Calu3 (cell line): ENCODE results near the gene L3MBTL3. TPM values are rescaled to one million over a fixed set of nuclear protein-coding genes. Genes with fewer than 3 reads are reported as not detected.

Source experiments
- BruUV-seq: library from RNA; stranded (reverse); fragments of 400-500 nt; replicated peaks from 2 replicates; lab custom pipeline; 2021; lab: Mats Ljungman, UMichigan
- CTCF ChIA-PET: fragments of 300-600 bp; sonication (Branson Sonifier 250); formaldehyde crosslinking; loops from one replicate; lab custom pipeline; 2022; ENCODE audit warnings: antibody characterized with exemption; lab: Charles Lee
- DNase-seq: peaks from one replicate; pipeline ENCODE4 v3.0.0; 2022
- H3K27ac Mint-ChIP-seq: one replicate; pipeline ENCODE4 v1.8.0; 2022; ENCODE audit warnings: mixed read lengths; ENCODE audit not compliant: unreplicated experiment
- H3K27me3 Mint-ChIP-seq: one replicate; pipeline ENCODE4 v1.8.0; 2022; ENCODE audit warnings: mixed read lengths; ENCODE audit not compliant: unreplicated experiment
- H3K36me3 Mint-ChIP-seq: one replicate; pipeline ENCODE4 v1.8.0; 2022; ENCODE audit warnings: mild to moderate bottlenecking, moderate library complexity, mixed read lengths; ENCODE audit not compliant: insufficient read depth, unreplicated experiment
- H3K4me1 Mint-ChIP-seq: one replicate; pipeline ENCODE4 v1.8.0; 2022; ENCODE audit warnings: mild to moderate bottlenecking, low read depth, mixed read lengths; ENCODE audit not compliant: unreplicated experiment
- H3K4me3 Mint-ChIP-seq: one replicate; pipeline ENCODE4 v1.8.0; 2022; ENCODE audit warnings: mild to moderate bottlenecking, low read depth, moderate library complexity, mixed read lengths; ENCODE audit not compliant: unreplicated experiment
- H3K9me3 Mint-ChIP-seq: one replicate; pipeline ENCODE4 v1.8.0; 2022; ENCODE audit warnings: low read depth, mixed read lengths; ENCODE audit not compliant: unreplicated experiment
- intact Hi-C: fragments of 100-400 bp; cut with micrococcal nuclease; formaldehyde crosslinking; loops from one replicate; pipeline ENCODE4 v1.10.0; 2022; ENCODE audit not compliant: unreplicated experiment
- total RNA-seq: library from RNA; stranded (reverse); gene quantifications from 2 replicates; pipeline ENCODE4 v1.2.3, GENCODE V29; 2022
- TF ChIP-seq, protein P1 (sequence below): fragments of 200-600 bp; IDR thresholded peaks from one replicate; pipeline ENCODE4 v1.8.0; 2022; ENCODE audit warnings: antibody characterized with exemption; ENCODE audit not compliant: unreplicated experiment

Gene L3MBTL3
- total RNA-seq, 1 experiment from 2014 or later: 9.6 TPM

DNA sequence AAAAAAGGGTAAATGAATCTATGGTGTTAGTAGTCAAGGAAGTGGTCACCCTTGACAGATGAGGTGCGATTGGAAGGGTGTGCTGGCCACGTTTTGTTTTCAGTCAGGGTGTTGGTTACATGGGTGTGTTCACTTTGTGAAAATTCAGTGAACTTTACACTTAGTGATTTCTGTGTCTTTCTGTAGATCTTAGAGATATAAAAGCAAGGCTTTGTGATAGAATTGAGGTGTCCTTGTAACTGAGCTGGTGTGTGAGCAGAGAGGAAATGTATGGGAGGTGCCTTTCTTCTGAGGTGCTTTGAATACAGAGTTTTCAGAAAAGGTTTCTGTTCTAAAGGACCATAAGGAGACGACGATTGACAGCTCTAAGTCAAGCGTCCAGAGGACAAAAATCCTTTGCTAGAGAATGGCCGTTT lies 113.9 kb downstream of the L3MBTL3 start:
- peaks cover 3% of the 10 kb centered on the region for H3K9me3 Mint-ChIP-seq
- DNase-seq: no peak
- H3K27me3 Mint-ChIP-seq: no peaks in the 10 kb centered on the region
- no peaks in the 10 kb centered on the region for H3K36me3 Mint-ChIP-seq
- no peak overlapping the region for H3K27ac Mint-ChIP-seq
- TF ChIP-seq, protein P1, sequence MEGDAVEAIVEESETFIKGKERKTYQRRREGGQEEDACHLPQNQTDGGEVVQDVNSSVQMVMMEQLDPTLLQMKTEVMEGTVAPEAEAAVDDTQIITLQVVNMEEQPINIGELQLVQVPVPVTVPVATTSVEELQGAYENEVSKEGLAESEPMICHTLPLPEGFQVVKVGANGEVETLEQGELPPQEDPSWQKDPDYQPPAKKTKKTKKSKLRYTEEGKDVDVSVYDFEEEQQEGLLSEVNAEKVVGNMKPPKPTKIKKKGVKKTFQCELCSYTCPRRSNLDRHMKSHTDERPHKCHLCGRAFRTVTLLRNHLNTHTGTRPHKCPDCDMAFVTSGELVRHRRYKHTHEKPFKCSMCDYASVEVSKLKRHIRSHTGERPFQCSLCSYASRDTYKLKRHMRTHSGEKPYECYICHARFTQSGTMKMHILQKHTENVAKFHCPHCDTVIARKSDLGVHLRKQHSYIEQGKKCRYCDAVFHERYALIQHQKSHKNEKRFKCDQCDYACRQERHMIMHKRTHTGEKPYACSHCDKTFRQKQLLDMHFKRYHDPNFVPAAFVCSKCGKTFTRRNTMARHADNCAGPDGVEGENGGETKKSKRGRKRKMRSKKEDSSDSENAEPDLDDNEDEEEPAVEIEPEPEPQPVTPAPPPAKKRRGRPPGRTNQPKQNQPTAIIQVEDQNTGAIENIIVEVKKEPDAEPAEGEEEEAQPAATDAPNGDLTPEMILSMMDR: no peak
- no peak overlapping the region for H3K4me3 Mint-ChIP-seq
- H3K4me1 Mint-ChIP-seq: peaks cover 12% of the 10 kb centered on the region
- intact Hi-C loops: no loop called here
- CTCF ChIA-PET: no interaction called here
- no TSS peak for BruUV-seq

DNA sequence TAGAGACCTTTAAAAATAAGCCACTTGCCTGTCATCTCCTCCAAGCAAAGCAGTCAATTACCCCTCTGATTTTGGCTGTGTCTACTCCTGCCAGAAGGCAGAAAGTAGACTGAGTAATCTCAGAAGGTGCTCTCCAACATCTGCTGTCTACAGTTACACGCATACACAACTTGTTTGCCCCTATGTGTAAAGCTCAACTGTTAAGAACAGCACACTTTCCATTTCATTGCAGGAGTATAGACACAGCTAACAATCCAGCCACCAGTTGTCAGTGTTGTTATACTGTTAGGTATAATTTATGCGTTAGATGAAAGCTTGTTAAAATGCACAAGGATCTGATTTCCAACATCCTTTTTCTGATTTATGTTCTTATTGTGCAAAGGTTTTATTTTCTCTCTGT lies 116.2 kb downstream of the L3MBTL3 start:
- CTCF ChIA-PET: no interaction called here
- Mint-ChIP-seq H3K4me3 (no peak overlapping the region), H3K4me1 (peaks cover 12% of the 10 kb centered on the region), H3K27me3 (no peaks in the 10 kb centered on the region), H3K36me3 (no peaks in the 10 kb centered on the region), H3K27ac (no peak overlapping the region), H3K9me3 (peaks cover 3% of the 10 kb centered on the region)
- TF ChIP-seq, protein P1: no peak
- no TSS peak for BruUV-seq
- intact Hi-C loops: no loop called here
- DNase-seq: no peak

DNA sequence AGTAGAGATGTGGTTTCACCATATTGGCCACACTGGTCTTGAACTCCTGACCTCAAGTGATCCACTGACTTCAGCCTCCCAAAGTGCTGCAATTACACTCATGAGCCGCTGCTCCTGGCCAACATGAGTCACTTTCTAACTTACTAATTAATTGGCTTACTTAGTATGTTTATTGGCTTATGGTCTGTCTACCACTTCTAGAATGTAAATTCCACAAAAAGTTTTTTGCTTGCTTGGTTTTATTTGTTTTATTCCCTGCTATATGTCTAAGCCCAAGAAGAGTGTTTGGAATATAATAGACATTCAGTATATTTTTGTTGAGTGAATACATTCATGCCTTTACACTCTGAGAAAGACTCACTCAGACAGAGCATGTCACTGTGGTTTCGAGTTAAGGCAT lies 118.4 kb downstream of the L3MBTL3 start:
- intact Hi-C loops: no loop called here
- CTCF ChIA-PET: no interaction called here
- H3K4me3 Mint-ChIP-seq: no peak overlapping the region
- DNase-seq: peak; percentile 2
- no peaks in the 10 kb centered on the region for H3K36me3 Mint-ChIP-seq
- H3K4me1 Mint-ChIP-seq: peaks cover 12% of the 10 kb centered on the region
- H3K27ac Mint-ChIP-seq: no peak overlapping the region
- H3K27me3 Mint-ChIP-seq: no peaks in the 10 kb centered on the region
- BruUV-seq: no TSS peak
- TF ChIP-seq, protein P1: no peak
- peaks cover 3% of the 10 kb centered on the region for H3K9me3 Mint-ChIP-seq

GRCh38 chr6:130138116-130138908 lies 119.9 kb downstream of the L3MBTL3 start:
- H3K27ac Mint-ChIP-seq: no peak overlapping the region
- peaks cover 12% of the 10 kb centered on the region for H3K4me1 Mint-ChIP-seq
- no peak for DNase-seq
- CTCF ChIA-PET: no interaction called here
- peaks cover under 1% of the 10 kb centered on the region for H3K36me3 Mint-ChIP-seq
- intact Hi-C loops: no loop called here
- BruUV-seq: no TSS peak
- no peaks in the 10 kb centered on the region for H3K27me3 Mint-ChIP-seq
- no peak overlapping the region for H3K4me3 Mint-ChIP-seq
- TF ChIP-seq, protein P1: no peak
- peaks cover 3% of the 10 kb centered on the region for H3K9me3 Mint-ChIP-seq
